NCI-H524 treated with DMSO at 0.1 percent for 48 hours (cell line): ENCODE data around the gene SV2C.
"Not testable (repeated sequence)": the region's sequence is repeated elsewhere in the genome, so short reads cannot be mapped to it uniquely, and the experiment has no call there.

Experiments
- DNase-seq: peaks from one replicate; lab custom pipeline; 2025; lab: John Stamatoyannopoulos, UW

SV2C gene

GRCh38 chr5:76202182-76202581, 119.0 kb downstream of the SV2C start:
- DNase-seq: no peak

- no peak for DNase-seq
Measured at GRCh38 chr5:76204191-76204590, 121.0 kb downstream of the SV2C start.

- no peak for DNase-seq
Measured at GRCh38 chr5:76204713-76205112, 121.5 kb downstream of the SV2C start.

- no peak for DNase-seq
Measured at GRCh38 chr5:76207120-76207519, 123.9 kb downstream of the SV2C start.

GRCh38 chr5:76209297-76209696, 126.1 kb downstream of the SV2C start:
- DNase-seq: no peak

GRCh38 chr5:76210946-76211345, 127.8 kb downstream of the SV2C start:
- DNase-seq: no peak

- DNase-seq: no peak
Measured at GRCh38 chr5:76213858-76214257, 130.7 kb downstream of the SV2C start.

- no peak for DNase-seq
Measured at GRCh38 chr5:76216748-76217147, 133.6 kb downstream of the SV2C start.

GRCh38 chr5:76219636-76220035, 136.5 kb downstream of the SV2C start:
- no peak for DNase-seq

GRCh38 chr5:76221311-76221710, 138.1 kb downstream of the SV2C start:
- DNase-seq: no peak

- no peak for DNase-seq
Measured at GRCh38 chr5:76222318-76222717, 139.1 kb downstream of the SV2C start.

GRCh38 chr5:76223696-76224095, 140.5 kb downstream of the SV2C start:
- DNase-seq: no peak

GRCh38 chr5:76224898-76225297, 141.7 kb downstream of the SV2C start:
- no peak for DNase-seq

GRCh38 chr5:76225336-76225735, 142.2 kb downstream of the SV2C start:
- DNase-seq: no peak

GRCh38 chr5:76229900-76230299, 146.7 kb downstream of the SV2C start:
- no peak for DNase-seq

- no peak for DNase-seq
Measured at GRCh38 chr5:76230711-76231285, 147.6 kb downstream of the SV2C start.

- no peak for DNase-seq
Measured at GRCh38 chr5:76234665-76235064, 151.5 kb downstream of the SV2C start.

GRCh38 chr5:76236684-76237083, 153.5 kb downstream of the SV2C start:
- no peak for DNase-seq

GRCh38 chr5:76240336-76240735, 157.2 kb downstream of the SV2C start:
- peak; percentile 66 for DNase-seq

- DNase-seq: not testable (repeated sequence)
Measured at GRCh38 chr5:76242155-76242554, 159.0 kb downstream of the SV2C start.

GRCh38 chr5:76245590-76245989, 162.4 kb downstream of the SV2C start:
- DNase-seq: peak; percentile 36

- DNase-seq: no peak
Measured at GRCh38 chr5:76249621-76250020, 166.4 kb downstream of the SV2C start.

GRCh38 chr5:76250463-76250862, 167.3 kb downstream of the SV2C start:
- peak; percentile 55 for DNase-seq

GRCh38 chr5:76251656-76252055, 168.5 kb downstream of the SV2C start:
- no peak for DNase-seq

- DNase-seq: no peak
Measured at GRCh38 chr5:76252437-76252836, 169.3 kb downstream of the SV2C start.
